HUES64 (cell line): ENCODE measurements around the gene GGCX.

Experiments used
- H3K27ac ChIP-seq: 2 replicates; pipeline ENCODE4 v1.7.0; 2013; ENCODE audit warnings: low read depth, low read length, inconsistent platforms
- H3K27me3 ChIP-seq: 2 replicates; pipeline ENCODE4 v1.6.1; 2013; ENCODE audit warnings: mild to moderate bottlenecking, low read length; ENCODE audit not compliant: insufficient read depth
- H3K36me3 ChIP-seq: 2 replicates; pipeline ENCODE4 v1.6.1; 2013; ENCODE audit warnings: mild to moderate bottlenecking, low read length; ENCODE audit not compliant: insufficient read depth
- H3K4me1 ChIP-seq: 2 replicates; pipeline ENCODE4 v1.6.1; 2013; ENCODE audit warnings: mild to moderate bottlenecking, low read length, moderate library complexity; ENCODE audit not compliant: insufficient read depth
- H3K4me3 ChIP-seq: 2 replicates; pipeline ENCODE4 v1.5.1; 2013; ENCODE audit warnings: mild to moderate bottlenecking, low read length, moderate library complexity
- H3K9ac ChIP-seq: 2 replicates; pipeline ENCODE4 v1.6.1; 2013; ENCODE audit warnings: mild to moderate bottlenecking, low read depth, low read length
- H3K9me3 ChIP-seq: 2 replicates; pipeline ENCODE4 v1.6.1; 2013; ENCODE audit warnings: low read depth, low read length; ENCODE audit not compliant: insufficient read depth
- WGBS: fragments of 150-250, 120-280 bp; methylation state at CpG from one replicate; pipeline ENCODE4 v1.1.7; 2013; ENCODE audit warnings: missing lambda C conversion rate; 5-methylcytosine and 5-hydroxymethylcytosine counted together

GGCX gene

DNA sequence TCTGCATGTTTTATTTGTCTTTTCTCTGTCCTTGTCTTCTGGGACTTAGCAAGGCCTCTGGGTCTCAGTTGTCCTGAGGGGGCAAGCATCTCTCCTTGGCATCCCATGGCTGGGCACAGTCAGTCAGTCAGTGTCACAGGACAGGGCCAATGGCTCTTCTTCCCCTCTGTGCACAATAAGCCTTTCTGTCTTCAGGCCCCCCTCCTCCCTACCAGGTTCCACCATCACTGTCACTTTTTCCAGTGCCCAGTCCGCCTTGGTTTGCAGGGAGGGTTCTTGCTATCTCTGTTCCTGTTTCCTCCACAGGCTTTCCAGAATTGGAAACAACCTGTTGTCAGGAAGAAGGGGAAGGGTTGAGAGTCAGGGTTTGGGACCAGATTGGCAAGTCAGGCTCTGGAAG lies 21.2 kb upstream of the GGCX start:
- Histone ChIP-seq H3K36me3 (no peaks in the 10 kb centered on the region), H3K9me3 (no peaks in the 10 kb centered on the region), H3K27me3 (peaks cover 49% of the 10 kb centered on the region), H3K4me1 (peaks cover 37% of the 10 kb centered on the region), H3K4me3 (no peak overlapping the region), H3K27ac (no peak overlapping the region), H3K9ac (no peak overlapping the region)
- WGBS = 91% methylated on average over 1 of the region's 1 CpG

DNA sequence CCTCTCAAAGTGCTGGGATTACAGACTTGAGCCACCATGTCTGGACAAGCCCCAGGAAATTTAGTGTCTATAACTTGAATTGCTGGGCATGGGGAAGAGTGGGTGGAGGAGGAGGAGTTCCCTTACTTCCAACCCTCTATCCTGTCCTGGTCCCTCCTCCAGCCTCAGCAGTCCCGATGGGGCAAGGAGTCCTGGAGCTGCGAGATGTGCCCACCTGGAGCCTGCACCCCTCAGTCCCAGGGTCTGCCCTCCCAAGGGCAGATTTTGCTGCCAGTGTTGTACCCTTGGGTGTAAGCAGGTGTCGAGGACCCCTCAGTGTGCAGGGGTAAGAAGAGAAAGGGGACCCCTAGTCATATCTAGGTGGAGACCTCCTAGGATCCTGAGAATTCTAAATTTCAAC lies 18.9 kb upstream of the GGCX start:
- no peaks in the 10 kb centered on the region for H3K9me3 ChIP-seq
- H3K9ac ChIP-seq = no peak overlapping the region
- no peak overlapping the region for H3K4me3 ChIP-seq
- no peak overlapping the region for H3K27ac ChIP-seq
- peaks cover 33% of the 10 kb centered on the region for H3K4me1 ChIP-seq
- 72% methylated on average over 3 of the region's 3 CpGs for WGBS
- no peaks in the 10 kb centered on the region for H3K36me3 ChIP-seq
- H3K27me3 ChIP-seq = peaks cover 49% of the 10 kb centered on the region

DNA sequence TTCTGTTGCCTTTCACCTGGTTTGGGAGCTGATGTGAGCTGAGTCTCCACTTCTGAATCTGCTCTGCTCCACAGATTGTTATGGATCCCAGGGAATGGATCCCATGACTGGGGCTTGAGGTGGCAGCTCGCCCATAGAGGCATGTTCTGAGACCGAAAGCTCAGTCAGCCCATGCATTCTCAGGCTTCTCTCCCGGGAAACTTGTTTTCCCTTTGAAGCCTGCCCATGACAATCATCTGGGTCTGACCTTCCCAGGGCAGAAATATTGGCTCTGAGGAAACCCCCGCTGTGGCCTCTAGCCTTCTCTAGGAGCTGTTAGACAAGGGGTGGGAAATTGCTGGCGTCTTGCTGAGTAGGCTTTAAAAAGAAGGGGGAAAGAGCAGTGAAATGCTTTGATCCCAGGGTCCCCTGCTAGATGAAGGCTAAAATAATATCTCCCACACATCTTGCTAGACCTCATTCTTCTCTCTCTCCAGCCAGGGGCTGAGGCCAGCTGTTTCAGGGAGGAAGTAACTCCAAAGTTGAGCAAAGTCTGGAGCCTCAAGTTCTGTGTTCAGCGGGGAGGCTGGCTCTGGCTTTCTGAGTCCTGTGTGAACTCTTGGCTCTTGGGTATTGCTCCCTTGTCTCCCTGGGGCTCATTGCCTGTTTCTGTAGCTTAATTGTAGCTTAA lies 18.1 kb upstream of the GGCX start:
- no peaks in the 10 kb centered on the region for H3K9me3 ChIP-seq
- peak overlapping the region; percentile 66; the same call in 1 of the 2 replicates for H3K27ac ChIP-seq
- no peak overlapping the region for H3K9ac ChIP-seq
- H3K36me3 ChIP-seq = no peaks in the 10 kb centered on the region
- WGBS = 15% methylated on average over 6 of the region's 6 CpGs
- peaks cover 27% of the 10 kb centered on the region for H3K4me1 ChIP-seq
- peaks cover 46% of the 10 kb centered on the region for H3K27me3 ChIP-seq
- no peak overlapping the region; the same call in 1 of the 2 replicates for H3K4me3 ChIP-seq

DNA sequence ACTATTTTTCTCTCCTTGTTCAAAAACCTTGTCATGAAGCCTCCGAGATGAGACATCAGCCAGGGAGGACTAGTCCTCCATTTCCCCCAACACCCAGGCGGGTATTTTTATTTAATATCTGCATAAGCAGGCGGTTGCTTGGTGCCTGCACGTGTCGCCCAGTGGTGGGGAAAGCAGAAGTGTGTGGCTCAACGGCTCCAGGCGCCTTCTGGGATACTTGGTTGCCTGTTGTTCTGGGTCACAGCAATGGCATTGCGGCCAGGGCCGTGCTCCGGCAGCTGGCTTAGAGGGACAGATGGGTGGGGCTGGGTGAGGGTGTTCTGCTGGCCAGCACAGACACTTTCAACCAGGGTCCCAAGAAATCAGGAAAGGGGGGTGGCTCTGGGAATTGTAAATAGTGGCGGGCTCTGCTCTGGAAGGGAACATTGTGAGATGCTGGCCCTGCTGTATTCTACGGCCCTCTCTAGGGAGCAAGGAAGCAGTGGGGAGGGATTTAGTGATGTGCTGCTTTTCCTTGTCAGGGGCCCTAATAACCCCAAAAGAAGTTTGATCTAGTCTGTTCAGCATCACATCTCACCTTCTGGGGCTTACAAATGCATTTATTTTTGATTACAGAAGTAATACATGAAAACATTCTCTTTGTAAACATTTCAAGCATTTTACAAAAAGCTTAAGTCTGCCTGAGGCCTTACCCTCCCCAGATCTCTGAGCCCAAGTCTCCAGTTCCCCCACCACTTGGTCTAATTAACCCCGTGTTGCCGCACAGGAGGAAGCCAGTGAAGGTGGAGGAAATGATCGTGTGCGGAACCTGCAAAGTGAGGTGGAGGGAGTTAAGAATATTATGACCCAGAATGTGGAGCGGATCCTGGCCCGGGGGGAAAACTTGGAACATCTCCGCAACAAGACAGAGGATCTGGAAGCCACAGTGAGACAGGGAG lies 17.2 kb upstream of the GGCX start:
- H3K9me3 ChIP-seq = no peaks in the 10 kb centered on the region
- peak overlapping the region; percentile 61 for H3K4me3 ChIP-seq
- H3K36me3 ChIP-seq = no peaks in the 10 kb centered on the region
- peaks cover 44% of the 10 kb centered on the region for H3K27me3 ChIP-seq
- H3K27ac ChIP-seq = peak overlapping the region; percentile 66; the same call in 1 of the 2 replicates
- peaks cover 27% of the 10 kb centered on the region for H3K4me1 ChIP-seq
- H3K9ac ChIP-seq = no peak overlapping the region
- 40% methylated on average over 19 of the region's 19 CpGs for WGBS

DNA sequence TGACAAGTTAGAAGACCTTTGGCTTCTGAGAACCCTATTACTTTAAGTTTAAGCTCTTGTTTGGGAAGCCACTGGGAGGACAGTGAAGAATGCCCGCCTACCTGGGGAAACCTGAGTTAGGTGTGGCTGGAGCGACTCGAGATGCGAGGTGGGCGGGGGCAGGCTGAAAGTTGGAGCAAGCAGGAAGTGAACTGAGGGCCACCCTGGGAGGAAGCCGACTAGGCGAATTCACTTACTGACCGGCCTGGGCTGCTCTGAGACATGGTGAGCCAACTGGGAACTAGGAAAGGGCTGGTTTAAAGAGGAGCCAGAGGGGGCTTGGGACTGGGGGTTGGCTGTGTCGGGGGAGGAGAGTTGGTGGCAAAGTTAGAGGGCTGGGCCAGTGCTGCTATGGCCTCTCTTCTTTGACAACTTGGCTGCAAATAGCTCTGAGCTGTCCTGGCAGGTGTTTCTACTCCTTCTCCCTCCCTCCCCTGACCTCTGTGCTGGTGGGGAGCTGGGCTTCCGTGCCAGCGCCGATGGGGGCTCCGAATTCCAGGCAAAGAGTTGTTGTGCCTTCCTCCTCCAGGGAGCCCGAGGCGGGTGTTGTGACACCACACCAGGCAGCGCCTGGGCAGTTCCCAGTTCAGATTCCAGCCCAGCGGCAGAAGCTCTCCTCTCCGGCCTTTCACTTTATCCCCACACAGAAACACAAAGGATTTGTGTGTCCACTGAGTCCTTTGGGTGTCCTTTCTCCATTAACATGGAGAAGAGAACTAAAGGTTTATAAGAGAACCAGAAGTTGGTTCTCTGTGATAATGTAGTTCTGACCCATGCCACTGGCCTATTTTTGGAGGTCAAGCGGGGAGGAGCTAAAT lies 16.3 kb upstream of the GGCX start, which contains the start of gene VAMP8:
Gene VAMP8 (plus strand): TSS at position 201 of the 857 bp plus-strand sequence. CDS start 61 bp downstream, at position 262.
- H3K36me3 ChIP-seq = no peaks in the 10 kb centered on the region
- peak within 1 kb of the TSS; percentile 61 for H3K4me3 ChIP-seq
- H3K4me1 ChIP-seq = peaks cover 27% of the 10 kb centered on the region
- WGBS = 11% methylated on average over 19 of the region's 19 CpGs
- H3K27me3 ChIP-seq = peaks cover 44% of the 10 kb centered on the region
- H3K9ac ChIP-seq = peak within 1 kb of the TSS; percentile 35
- H3K27ac ChIP-seq = peak within 1 kb of the TSS; percentile 63
- H3K9me3 ChIP-seq = no peaks in the 10 kb centered on the region

DNA sequence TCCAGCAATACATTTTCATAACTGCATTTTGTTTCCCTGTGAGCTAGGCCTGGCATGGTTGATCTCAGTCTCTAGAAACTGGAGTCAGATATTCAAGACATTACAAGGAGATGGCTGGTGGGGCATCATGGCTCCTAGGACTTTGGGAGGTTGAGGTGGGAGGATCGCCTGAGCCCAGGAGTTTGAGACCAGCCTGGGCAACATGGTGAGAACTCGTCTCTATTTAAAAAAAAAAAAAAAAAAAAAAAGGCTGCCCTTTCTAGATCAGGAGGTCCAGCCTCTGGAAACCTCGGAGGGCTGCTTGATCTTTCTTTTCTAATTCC lies 15.7 kb upstream of the GGCX start:
- Histone ChIP-seq H3K4me3 (peak overlapping the region; percentile 61; the same call in 1 of the 2 replicates), H3K36me3 (no peaks in the 10 kb centered on the region), H3K9ac (no peak overlapping the region), H3K9me3 (no peaks in the 10 kb centered on the region), H3K27me3 (peaks cover 44% of the 10 kb centered on the region), H3K27ac (no peak overlapping the region), H3K4me1 (peaks cover 27% of the 10 kb centered on the region)
- WGBS = 39% methylated on average over 3 of the region's 3 CpGs

DNA sequence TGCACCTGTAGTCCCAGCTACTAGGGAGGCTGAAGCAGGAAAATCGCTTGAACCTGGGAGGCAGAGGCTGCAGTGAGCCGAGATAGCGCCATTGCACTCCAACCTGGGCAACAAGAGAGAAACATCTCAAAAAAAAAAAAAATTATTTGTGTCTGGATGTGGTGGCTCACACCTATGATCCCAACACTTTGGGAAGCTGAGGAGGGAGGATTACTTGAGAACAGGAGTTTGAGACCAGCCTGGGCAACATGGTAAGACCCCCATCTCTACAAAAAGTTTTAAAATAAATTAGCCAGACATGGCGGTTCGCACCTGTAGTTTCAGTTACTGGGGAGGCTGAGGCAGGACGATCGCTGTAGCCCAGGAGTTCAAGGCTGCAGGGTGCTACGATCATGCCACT lies 14.4 kb upstream of the GGCX start:
- Histone ChIP-seq H3K4me3 (no peak overlapping the region), H3K27ac (no peak overlapping the region), H3K27me3 (peaks cover 52% of the 10 kb centered on the region), H3K36me3 (no peaks in the 10 kb centered on the region), H3K9me3 (no peaks in the 10 kb centered on the region), H3K9ac (no peak overlapping the region), H3K4me1 (peaks cover 27% of the 10 kb centered on the region)
- WGBS = 92% methylated on average over 8 of the region's 8 CpGs

DNA sequence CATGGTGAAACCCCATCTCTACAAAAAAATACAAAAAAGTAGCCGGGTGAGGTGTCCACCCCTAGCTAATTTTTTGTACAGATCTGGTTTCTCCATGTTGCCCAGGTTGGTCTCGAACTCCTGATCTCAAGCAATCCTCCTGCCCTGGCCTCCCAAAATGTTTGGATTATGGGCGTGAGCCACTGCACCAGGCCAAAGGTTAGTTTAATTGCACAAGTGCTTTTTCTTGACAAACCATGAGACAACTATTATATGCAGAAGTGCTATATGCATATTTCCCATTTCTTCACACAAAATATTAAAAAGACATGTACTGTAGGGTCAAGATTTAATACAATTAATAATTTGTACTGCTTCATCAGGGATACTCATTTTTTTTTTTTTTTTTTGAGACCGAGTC lies 5.0 kb upstream of the GGCX start:
- H3K9ac ChIP-seq = no peak overlapping the region
- no peaks in the 10 kb centered on the region for H3K36me3 ChIP-seq

DNA sequence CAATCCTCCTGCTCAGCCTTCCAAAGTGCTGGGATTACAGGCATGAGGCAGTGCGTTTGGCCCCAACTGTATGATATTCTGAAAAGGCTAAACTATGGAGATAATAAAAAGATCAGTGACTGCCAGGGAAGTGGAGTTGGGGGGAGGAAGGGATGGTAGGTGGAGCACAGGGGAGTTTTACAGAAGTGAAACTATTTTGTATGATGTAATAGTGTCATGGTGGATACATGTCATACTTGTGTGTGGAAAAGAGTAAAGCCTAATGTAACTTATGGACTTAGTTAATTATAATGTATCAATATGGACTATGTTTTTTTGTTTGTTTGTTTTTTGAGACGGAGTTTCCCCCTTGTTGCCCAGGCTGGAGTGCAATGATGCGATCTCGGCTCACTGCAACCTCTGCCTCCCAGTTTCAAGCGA lies 2.9 kb upstream of the GGCX start:
- Histone ChIP-seq H3K36me3 (peaks cover under 1% of the 10 kb centered on the region; the same call in 1 of the 2 replicates), H3K9ac (no peak overlapping the region), H3K4me1 (no peaks in the 10 kb centered on the region), H3K27ac (no peak overlapping the region), H3K27me3 (peaks cover 24% of the 10 kb centered on the region), H3K4me3 (no peak overlapping the region), H3K9me3 (no peaks in the 10 kb centered on the region)
- WGBS = 90% methylated on average over 5 of the region's 5 CpGs

More for the DNA sequence above, 5.0 kb upstream of the GGCX start:
- H3K27ac ChIP-seq = no peak overlapping the region
- peaks cover 43% of the 10 kb centered on the region for H3K27me3 ChIP-seq
- H3K4me3 ChIP-seq = no peak overlapping the region
- WGBS = 92% methylated on average over 4 of the region's 4 CpGs
- no peaks in the 10 kb centered on the region for H3K4me1 ChIP-seq
- H3K9me3 ChIP-seq = no peaks in the 10 kb centered on the region

DNA sequence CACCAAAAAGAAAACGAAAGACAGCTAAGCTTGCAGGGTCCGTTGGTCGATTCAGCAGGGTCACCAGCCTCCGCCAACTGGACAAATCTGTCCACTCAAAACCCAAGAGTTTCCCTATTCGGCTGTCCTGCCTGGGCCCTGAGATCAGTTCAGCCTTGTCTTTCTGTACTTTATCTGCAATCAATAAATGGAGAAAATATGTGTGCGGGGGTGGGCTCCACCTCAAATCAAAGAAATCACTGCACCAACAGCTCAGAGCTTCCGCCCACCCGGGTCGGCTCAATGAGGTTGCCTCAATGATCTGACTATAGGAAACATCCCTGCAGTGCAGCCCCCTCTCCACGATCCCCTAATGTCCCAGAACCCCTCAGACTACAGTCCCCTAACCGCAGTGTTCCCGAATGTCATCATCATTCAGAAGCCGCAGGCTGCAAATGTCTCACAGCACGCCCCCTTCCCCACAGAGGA lies 447 bp downstream of the GGCX start:
- 9% methylated on average over 14 of the region's 14 CpGs for WGBS
- H3K4me3 ChIP-seq = peak overlapping the region; percentile 93
- peak overlapping the region; percentile 62; the same call in 1 of the 2 replicates for H3K27ac ChIP-seq
- H3K4me1 ChIP-seq = no peaks in the 10 kb centered on the region
- peak overlapping the region; percentile 78 for H3K9ac ChIP-seq
- H3K9me3 ChIP-seq = no peaks in the 10 kb centered on the region
- H3K27me3 ChIP-seq = no peaks in the 10 kb centered on the region
- H3K36me3 ChIP-seq = peaks cover 28% of the 10 kb centered on the region
